ENCODE results near the gene RAB7A.
"Not testable (repeated sequence)": the region's sequence is repeated elsewhere in the genome, so short reads cannot be mapped to it uniquely, and the experiment has no call there.

The RAB7A gene

GRCh38 chr3:128760881-128761280 is 34.9 kb downstream of the RAB7A start:
- no peak for DNase-seq

GRCh38 chr3:128761392-128761791 is 35.4 kb downstream of the RAB7A start:
- no peak for DNase-seq

GRCh38 chr3:128763967-128764366 is 38.0 kb downstream of the RAB7A start:
- no peak for DNase-seq

GRCh38 chr3:128764863-128765262 is 38.9 kb downstream of the RAB7A start:
- no peak for DNase-seq

GRCh38 chr3:128767094-128767750 is 41.2 kb downstream of the RAB7A start:
- DNase-seq: no peak

GRCh38 chr3:128768471-128768870 is 42.5 kb downstream of the RAB7A start:
- no peak for DNase-seq

- DNase-seq: no peak
Measured at GRCh38 chr3:128770387-128770786, 44.4 kb downstream of the RAB7A start.

GRCh38 chr3:128773189-128773588 is 47.2 kb downstream of the RAB7A start:
- not testable (repeated sequence) for DNase-seq

GRCh38 chr3:128773592-128773991 is 47.6 kb downstream of the RAB7A start:
- not testable (repeated sequence) for DNase-seq

GRCh38 chr3:128775241-128775640 is 49.3 kb downstream of the RAB7A start:
- no peak for DNase-seq

GRCh38 chr3:128775906-128776542 is 50.0 kb downstream of the RAB7A start:
- DNase-seq: no peak

GRCh38 chr3:128780101-128780837 is 54.3 kb downstream of the RAB7A start:
- no peak for DNase-seq

- no peak for DNase-seq
Measured at GRCh38 chr3:128781164-128781563, 55.2 kb downstream of the RAB7A start.

- DNase-seq: no peak
Measured at GRCh38 chr3:128782282-128783146, 56.5 kb downstream of the RAB7A start.

- DNase-seq: no peak
Measured at GRCh38 chr3:128783774-128784173, 57.8 kb downstream of the RAB7A start.

GRCh38 chr3:128784232-128784631 is 58.2 kb downstream of the RAB7A start:
- no peak for DNase-seq

GRCh38 chr3:128784843-128785242 is 58.9 kb downstream of the RAB7A start:
- DNase-seq: no peak

GRCh38 chr3:128786434-128787020 is 60.5 kb downstream of the RAB7A start:
- no peak for DNase-seq

GRCh38 chr3:128787256-128788253 is 61.6 kb downstream of the RAB7A start:
- DNase-seq: no peak

GRCh38 chr3:128788268-128788869 is 62.4 kb downstream of the RAB7A start:
- DNase-seq: no peak
